H9 (cell line): ENCODE measurements around the gene SLC17A7. TPM values are rescaled to one million over a fixed set of nuclear protein-coding genes. Genes with fewer than 3 reads are reported as not detected.

Source experiments
- DNase-seq: peaks from one replicate; pipeline ENCODE4 v3.0.0-alpha.2; 2017
- H2AFZ ChIP-seq: one replicate; pipeline ENCODE4 v1.6.1; 2013; ENCODE audit warnings: mild to moderate bottlenecking, low read length, control low read depth, moderate library complexity
- H2AK5ac ChIP-seq: 2 replicates; pipeline ENCODE4 v1.6.1; 2013; ENCODE audit warnings: low read length, control low read depth, mixed read lengths; ENCODE audit not compliant: insufficient read length
- H2BK120ac ChIP-seq: one replicate; pipeline ENCODE4 v1.6.1; 2013; ENCODE audit warnings: low read depth, mild to moderate bottlenecking, low read length, control low read depth, inconsistent platforms; ENCODE audit not compliant: poor library complexity, severe bottlenecking
- H2BK12ac ChIP-seq: 2 replicates; pipeline ENCODE4 v1.6.1; 2013; ENCODE audit warnings: low read length, control low read depth, mixed read lengths, low read depth; ENCODE audit not compliant: insufficient read length
- H2BK15ac ChIP-seq: 2 replicates; pipeline ENCODE4 v1.6.1; 2013; ENCODE audit warnings: low read depth, low read length, control low read depth
- H2BK20ac ChIP-seq: one replicate; pipeline ENCODE4 v1.6.1; 2013; ENCODE audit warnings: low read depth, mild to moderate bottlenecking, low read length, control low read depth, inconsistent platforms; ENCODE audit not compliant: poor library complexity, severe bottlenecking
- H2BK5ac ChIP-seq: 2 replicates; pipeline ENCODE4 v1.6.1; 2013; ENCODE audit warnings: low read length, control low read depth, mixed read lengths; ENCODE audit not compliant: insufficient read length
- H3K14ac ChIP-seq: 2 replicates; pipeline ENCODE4 v1.6.1; 2013; ENCODE audit warnings: low read length, control low read depth; ENCODE audit not compliant: insufficient read depth
- H3K18ac ChIP-seq: 2 replicates; pipeline ENCODE4 v1.6.1; 2013; ENCODE audit warnings: low read depth, mild to moderate bottlenecking, mixed read lengths, low read length, control low read depth; ENCODE audit not compliant: insufficient read length
- H3K23ac ChIP-seq: 2 replicates; pipeline ENCODE4 v1.6.1; 2013; ENCODE audit warnings: low read length, control low read depth, mixed read lengths, low read depth; ENCODE audit not compliant: insufficient read length
- H3K23me2 ChIP-seq: 2 replicates; pipeline ENCODE4 v1.6.1; 2013; ENCODE audit warnings: low read depth, mild to moderate bottlenecking, mixed read lengths, low read length, control low read depth; ENCODE audit not compliant: insufficient read length, poor library complexity, severe bottlenecking
- H3K27ac ChIP-seq: 2 replicates; pipeline ENCODE4 v1.5.1; 2013; ENCODE audit warnings: low read length, control low read depth, mixed read lengths, low read depth; ENCODE audit not compliant: insufficient read length
- H3K27me3 ChIP-seq: 2 replicates; pipeline ENCODE4 v1.6.1; 2013; ENCODE audit warnings: low read length, control low read depth, inconsistent platforms; ENCODE audit not compliant: insufficient read depth
- H3K4ac ChIP-seq: 2 replicates; pipeline ENCODE4 v1.6.1; 2013; ENCODE audit warnings: low read depth, mild to moderate bottlenecking, control low read depth, inconsistent platforms, low read length, moderate library complexity
- H3K4me1 ChIP-seq: 2 replicates; pipeline ENCODE4 v1.6.1; 2013; ENCODE audit warnings: low read length, control low read depth, inconsistent platforms; ENCODE audit not compliant: insufficient read depth
- H3K4me2 ChIP-seq: 2 replicates; pipeline ENCODE4 v1.6.1; 2013; ENCODE audit warnings: low read length, control low read depth, mixed read lengths; ENCODE audit not compliant: insufficient read length, insufficient read depth
- H3K56ac ChIP-seq: 2 replicates; pipeline ENCODE4 v1.6.1; 2013; ENCODE audit warnings: low read depth, mild to moderate bottlenecking, mixed read lengths, low read length, control low read depth; ENCODE audit not compliant: insufficient read length
- H3K79me1 ChIP-seq: 2 replicates; pipeline ENCODE4 v1.6.1; 2013; ENCODE audit warnings: low read depth, mild to moderate bottlenecking, moderate library complexity, low read length, control low read depth, inconsistent platforms; ENCODE audit not compliant: insufficient read depth, poor library complexity, severe bottlenecking
- H3K79me2 ChIP-seq: 2 replicates; pipeline ENCODE4 v1.6.1; 2013; ENCODE audit warnings: low read length, control low read depth, inconsistent platforms; ENCODE audit not compliant: insufficient read depth
- H3K9ac ChIP-seq: 2 replicates; pipeline ENCODE4 v1.6.1; 2013; ENCODE audit warnings: low read length, control low read depth, mixed read lengths; ENCODE audit not compliant: insufficient read length; ENCODE audit errors: extremely low read depth
- H3K9me3 ChIP-seq: one replicate; pipeline ENCODE4 v1.6.1; 2013; ENCODE audit warnings: low read depth, low read length, inconsistent platforms; ENCODE audit not compliant: control insufficient read depth
- H3T11ph ChIP-seq: one replicate; pipeline ENCODE4 v1.6.1; 2013; ENCODE audit warnings: mild to moderate bottlenecking, low read length, control low read depth, inconsistent platforms
- H4K20me1 ChIP-seq: one replicate; pipeline ENCODE4 v1.6.1; 2013; ENCODE audit not compliant: control insufficient read depth, insufficient read length, insufficient read depth
- H4K5ac ChIP-seq: 2 replicates; pipeline ENCODE4 v1.6.1; 2013; ENCODE audit warnings: low read depth, mild to moderate bottlenecking, mixed read lengths, low read length, control low read depth; ENCODE audit not compliant: insufficient read length
- H4K8ac ChIP-seq: replicated peaks from 2 replicates; pipeline ENCODE4 v1.6.1; 2013; ENCODE audit warnings: low read length, control low read depth, mixed read lengths, low read depth; ENCODE audit not compliant: insufficient read length
- H4K91ac ChIP-seq: 2 replicates; pipeline ENCODE4 v1.6.1; 2013; ENCODE audit warnings: low read depth, mild to moderate bottlenecking, moderate library complexity, mixed read lengths, low read length, control low read depth; ENCODE audit not compliant: insufficient read length
- H3K27ac Mint-ChIP-seq, 3 experiments: 2 replicates in 2 of 3; 3 replicates in 1 of 3; pipeline ENCODE4 v1.8.0; 2020 to 2021; ENCODE audit warnings: mixed read lengths in 3 of 3, mild to moderate bottlenecking in 1 of 3, moderate library complexity in 1 of 3
- H3K27me3 Mint-ChIP-seq: 2 replicates; pipeline ENCODE4 v1.8.0; 2021; ENCODE audit warnings: low read depth, mild to moderate bottlenecking, moderate library complexity, mixed read lengths
- H3K36me3 Mint-ChIP-seq, 3 experiments: 2 replicates in 2 of 3; 3 replicates in 1 of 3; pipeline ENCODE4 v1.8.0; 2020 to 2021; ENCODE audit warnings: low read depth in 3 of 3, mixed read lengths in 3 of 3; ENCODE audit not compliant: insufficient read depth in 1 of 3
- H3K4me1 Mint-ChIP-seq, 2 experiments: 2 replicates each; pipeline ENCODE4 v1.8.0; 2020; ENCODE audit warnings: mixed read lengths in 2 of 2
- H3K4me3 Mint-ChIP-seq, 2 experiments: 2 replicates in 1 of 2; 3 replicates in 1 of 2; pipeline ENCODE4 v1.8.0; 2020 to 2021; ENCODE audit warnings: mild to moderate bottlenecking in 2 of 2, mixed read lengths in 2 of 2, moderate library complexity in 1 of 2
- H3K9me3 Mint-ChIP-seq, 2 experiments: 2 replicates in 1 of 2; 3 replicates in 1 of 2; pipeline ENCODE4 v1.8.0; 2020; ENCODE audit warnings: mild to moderate bottlenecking in 2 of 2, mixed read lengths in 2 of 2, moderate library complexity in 1 of 2
- WGBS: extraction: QIAGEN DNeasy Blood & Tissue Kit; methylation state at CpG from one replicate; pipeline ENCODE4 v1.1.7; 2013; ENCODE audit warnings: missing lambda C conversion rate, low lambda C conversion rate, mixed read lengths; ENCODE audit not compliant: insufficient read length; ENCODE audit errors: extremely low coverage; 5-methylcytosine and 5-hydroxymethylcytosine counted together
- total RNA-seq: library from RNA; stranded (reverse); gene quantifications from 2 replicates; pipeline ENCODE4 v1.2.1, GENCODE V29; 2021
- TF ChIP-seq, protein P1 (sequence below): fragments of 200-600 bp; sonication (generic); conservative IDR thresholded peaks from 3 replicates; pipeline ENCODE4 v1.8.0; 2021; ENCODE audit warnings: antibody characterized with exemption, mild to moderate bottlenecking

The SLC17A7 gene
- total RNA-seq, 1 experiment from 2014 or later = 1.3 TPM

- peaks cover 18% of the 10 kb centered on the region for H3K23me2 ChIP-seq
- no peak overlapping the region for H3K14ac ChIP-seq
- H3K56ac ChIP-seq = no peak overlapping the region
- TF ChIP-seq, protein P1, sequence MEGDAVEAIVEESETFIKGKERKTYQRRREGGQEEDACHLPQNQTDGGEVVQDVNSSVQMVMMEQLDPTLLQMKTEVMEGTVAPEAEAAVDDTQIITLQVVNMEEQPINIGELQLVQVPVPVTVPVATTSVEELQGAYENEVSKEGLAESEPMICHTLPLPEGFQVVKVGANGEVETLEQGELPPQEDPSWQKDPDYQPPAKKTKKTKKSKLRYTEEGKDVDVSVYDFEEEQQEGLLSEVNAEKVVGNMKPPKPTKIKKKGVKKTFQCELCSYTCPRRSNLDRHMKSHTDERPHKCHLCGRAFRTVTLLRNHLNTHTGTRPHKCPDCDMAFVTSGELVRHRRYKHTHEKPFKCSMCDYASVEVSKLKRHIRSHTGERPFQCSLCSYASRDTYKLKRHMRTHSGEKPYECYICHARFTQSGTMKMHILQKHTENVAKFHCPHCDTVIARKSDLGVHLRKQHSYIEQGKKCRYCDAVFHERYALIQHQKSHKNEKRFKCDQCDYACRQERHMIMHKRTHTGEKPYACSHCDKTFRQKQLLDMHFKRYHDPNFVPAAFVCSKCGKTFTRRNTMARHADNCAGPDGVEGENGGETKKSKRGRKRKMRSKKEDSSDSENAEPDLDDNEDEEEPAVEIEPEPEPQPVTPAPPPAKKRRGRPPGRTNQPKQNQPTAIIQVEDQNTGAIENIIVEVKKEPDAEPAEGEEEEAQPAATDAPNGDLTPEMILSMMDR = no peak
- H3K9me3 ChIP-seq = no peaks in the 10 kb centered on the region
- H2BK20ac ChIP-seq = no peak overlapping the region
- Mint-ChIP-seq H3K27me3 (peaks cover 83% of the 10 kb centered on the region), H3K4me1 (peaks cover 30 to 62% of the 10 kb centered on the region in 2 experiments), H3K27ac (no peak overlapping the region), H3K9me3 (peaks cover 0 to 3% of the 10 kb centered on the region in 2 experiments; a peak in 2 of 5 replicates), H3K4me3 (no peak overlapping the region), H3K36me3 (peaks cover 0 to 3% (median 0%) of the 10 kb centered on the region in 3 experiments; a peak in 2 of 7 replicates)
- H2BK120ac ChIP-seq = no peak overlapping the region
- H3T11ph ChIP-seq = no peak overlapping the region
- no peak overlapping the region for H2BK5ac ChIP-seq
- no peak overlapping the region for H4K5ac ChIP-seq
- H3K4me1 ChIP-seq = no peaks in the 10 kb centered on the region
- H2BK12ac ChIP-seq = no peak overlapping the region
- DNase-seq = no peak
- no peaks in the 10 kb centered on the region for H3K79me1 ChIP-seq
- no peak overlapping the region for H3K4me2 ChIP-seq
- no peak overlapping the region for H3K9ac ChIP-seq
- no peak overlapping the region for H3K27ac ChIP-seq
- H3K18ac ChIP-seq = no peak overlapping the region
- H2AFZ ChIP-seq = no peak overlapping the region
- no peak overlapping the region for H4K8ac ChIP-seq
- H3K23ac ChIP-seq = no peak overlapping the region
- WGBS = no CpG with 5 or more reads among the region's 6 CpGs
- no peaks in the 10 kb centered on the region for H3K79me2 ChIP-seq
- H4K20me1 ChIP-seq = no peaks in the 10 kb centered on the region
- H2AK5ac ChIP-seq = no peak overlapping the region
- peaks cover 36% of the 10 kb centered on the region; the same call in 1 of the 2 replicates for H3K27me3 ChIP-seq
- H2BK15ac ChIP-seq = no peak overlapping the region
- no peak overlapping the region for H4K91ac ChIP-seq
- no peak overlapping the region for H3K4ac ChIP-seq
These were observed 3.1 kb downstream of the SLC17A7 start for GRCh38 chr19:49438261-49438660.
